Muscle layer of duodenum (tissue), 2 donors: ENCODE data around the gene ANKH.
A peak's percentile ranks its signal among the peaks of the same experiment; 100 is the strongest.

Experiments used
- H3K27ac ChIP-seq: one replicate; pipeline ENCODE4 v1.7.0; 2013; ENCODE audit warnings: mild to moderate bottlenecking, low read length
- H3K27me3 ChIP-seq: one replicate; pipeline ENCODE4 v1.7.0; 2013; ENCODE audit warnings: low read depth, mild to moderate bottlenecking, control low read depth, low read length
- H3K36me3 ChIP-seq, 2 donors: one replicate each; pipeline ENCODE4 v1.7.0; 2013; ENCODE audit warnings: low read length in 2 of 2, control low read depth in 1 of 2, mild to moderate bottlenecking in 1 of 2; ENCODE audit not compliant: insufficient read depth in 2 of 2, control insufficient read depth in 1 of 2
- H3K4me1 ChIP-seq, 2 donors: one replicate each; pipeline ENCODE4 v1.7.0; 2013; ENCODE audit warnings: low read length in 2 of 2, mild to moderate bottlenecking in 2 of 2, control low read depth in 1 of 2, moderate library complexity in 1 of 2; ENCODE audit not compliant: insufficient read depth in 2 of 2, control insufficient read depth in 1 of 2
- H3K4me3 ChIP-seq, 2 donors: one replicate each; pipeline ENCODE4 v1.7.0; 2013; ENCODE audit warnings: low read length in 2 of 2, low read depth in 1 of 2, mild to moderate bottlenecking in 1 of 2
- H3K9me3 ChIP-seq, 2 donors: one replicate each; pipeline ENCODE4 v1.7.0; 2013; ENCODE audit warnings: low read length in 2 of 2, control low read depth in 1 of 2, mild to moderate bottlenecking in 1 of 2; ENCODE audit not compliant: control insufficient read depth in 1 of 2
- donor health status: healthy.

ANKH gene

GRCh38 chr5:14906628-14907027, 35.0 kb upstream of the ANKH start:
- no peaks in the 10 kb centered on the region for H3K27me3 ChIP-seq
- no peaks in the 10 kb centered on the region for H3K36me3 ChIP-seq
- no peak overlapping the region for H3K27ac ChIP-seq

GRCh38 chr5:14902826-14903560, 31.4 kb upstream of the ANKH start:
- Histone ChIP-seq H3K27me3 (no peaks in the 10 kb centered on the region), H3K27ac (no peak overlapping the region)

More at GRCh38 chr5:14906628-14907027, 35.0 kb upstream of the ANKH start:
- H3K4me3 ChIP-seq, result no peak overlapping the region
- no peaks in the 10 kb centered on the region for H3K9me3 ChIP-seq
- peaks cover 0 to 5% of the 10 kb centered on the region in 2 donors for H3K4me1 ChIP-seq

GRCh38 chr5:14901462-14902051, 30.0 kb upstream of the ANKH start:
- Histone ChIP-seq H3K4me3 (no peak overlapping the region), H3K27ac (peak overlapping the region; percentile 62), H3K27me3 (no peaks in the 10 kb centered on the region), H3K4me1 (peaks cover 0 to 14% of the 10 kb centered on the region in 2 donors), H3K36me3 (no peaks in the 10 kb centered on the region), H3K9me3 (no peaks in the 10 kb centered on the region)

More at GRCh38 chr5:14902826-14903560, 31.4 kb upstream of the ANKH start:
- H3K4me1 ChIP-seq, result peaks cover 0 to 14% of the 10 kb centered on the region in 2 donors
- no peaks in the 10 kb centered on the region for H3K36me3 ChIP-seq
- no peaks in the 10 kb centered on the region for H3K9me3 ChIP-seq
- H3K4me3 ChIP-seq, result no peak overlapping the region

GRCh38 chr5:14900693-14901461, 29.3 kb upstream of the ANKH start:
- Histone ChIP-seq H3K27ac (peak overlapping the region; percentile 62), H3K4me3 (no peak overlapping the region)

GRCh38 chr5:14896131-14896530, 24.6 kb upstream of the ANKH start:
- Histone ChIP-seq H3K36me3 (no peaks in the 10 kb centered on the region), H3K4me3 (no peak overlapping the region), H3K27ac (no peak overlapping the region), H3K4me1 (peaks cover 0 to 5% of the 10 kb centered on the region in 2 donors), H3K9me3 (no peaks in the 10 kb centered on the region), H3K27me3 (no peaks in the 10 kb centered on the region)

More at GRCh38 chr5:14900693-14901461, 29.3 kb upstream of the ANKH start:
- no peaks in the 10 kb centered on the region for H3K27me3 ChIP-seq
- H3K9me3 ChIP-seq, result no peaks in the 10 kb centered on the region
- H3K36me3 ChIP-seq, result no peaks in the 10 kb centered on the region
- H3K4me1 ChIP-seq, result peaks cover 0 to 14% of the 10 kb centered on the region in 2 donors

- H3K27ac ChIP-seq, result no peak overlapping the region
- H3K9me3 ChIP-seq, result no peaks in the 10 kb centered on the region
- H3K4me3 ChIP-seq, result no peak overlapping the region
- no peaks in the 10 kb centered on the region for H3K27me3 ChIP-seq
- no peaks in the 10 kb centered on the region for H3K36me3 ChIP-seq
- no peaks in the 10 kb centered on the region for H3K4me1 ChIP-seq
Measured at GRCh38 chr5:14895301-14895700, 23.7 kb upstream of the ANKH start.

- Histone ChIP-seq H3K27ac (no peak overlapping the region), H3K36me3 (no peaks in the 10 kb centered on the region), H3K27me3 (no peaks in the 10 kb centered on the region), H3K4me1 (no peaks in the 10 kb centered on the region), H3K9me3 (no peaks in the 10 kb centered on the region), H3K4me3 (no peak overlapping the region)
Measured at GRCh38 chr5:14894748-14895147, 23.2 kb upstream of the ANKH start.

- Histone ChIP-seq H3K36me3 (no peaks in the 10 kb centered on the region), H3K9me3 (no peaks in the 10 kb centered on the region), H3K4me3 (no peak overlapping the region), H3K4me1 (no peaks in the 10 kb centered on the region), H3K27ac (no peak overlapping the region), H3K27me3 (no peaks in the 10 kb centered on the region)
Measured at GRCh38 chr5:14893381-14893780, 21.8 kb upstream of the ANKH start.

- H3K9me3 ChIP-seq, result no peaks in the 10 kb centered on the region
- H3K27me3 ChIP-seq, result no peaks in the 10 kb centered on the region
- no peak overlapping the region for H3K4me3 ChIP-seq
- no peak overlapping the region for H3K27ac ChIP-seq
- no peaks in the 10 kb centered on the region for H3K36me3 ChIP-seq
- no peaks in the 10 kb centered on the region for H3K4me1 ChIP-seq
Measured at GRCh38 chr5:14890846-14891245, 19.3 kb upstream of the ANKH start.

GRCh38 chr5:14884062-14884612, 12.6 kb upstream of the ANKH start:
- H3K27ac ChIP-seq, result no peak overlapping the region
- H3K9me3 ChIP-seq, result no peaks in the 10 kb centered on the region
- H3K27me3 ChIP-seq, result no peaks in the 10 kb centered on the region
- H3K4me1 ChIP-seq, result no peaks in the 10 kb centered on the region
- H3K36me3 ChIP-seq, result no peaks in the 10 kb centered on the region
- H3K4me3 ChIP-seq, result no peak overlapping the region
